ENCODE results near the gene ADGRG1. TPM values are rescaled to one million over a fixed set of nuclear protein-coding genes. Genes with fewer than 3 reads are reported as not detected.

Gene ADGRG1
- total RNA-seq, 1 donor from 2014 or later: 97.7 TPM

GRCh38 chr16:57686577-57686976, 58.1 kb downstream of the ADGRG1 start:
- no peak for DNase-seq (ENCODE audit: extremely low spot score in 2 of 2)
- H3K27me3 ChIP-seq: no peaks in the 10 kb centered on the region
- no peak overlapping the region for H3K27ac ChIP-seq
- no peak overlapping the region for H3K4me3 ChIP-seq
- TF ChIP-seq POLR2A (IDR thresholded peaks at IDR 0.05): no peak
- no peak for TF ChIP-seq POLR2AphosphoS5 (IDR thresholded peaks at IDR 0.05; ENCODE audit: insufficient read depth in 1 of 2, low read depth in 1 of 2)
- no peak for TF ChIP-seq CTCF (IDR thresholded peaks at IDR 0.05)
- intact Hi-C loops (cut with DNase I): no loop called here
- H3K36me3 ChIP-seq: no peaks in the 10 kb centered on the region
- H3K9me3 ChIP-seq: no peaks in the 10 kb centered on the region
- no peaks in the 10 kb centered on the region for H3K4me1 ChIP-seq

GRCh38 chr16:57687363-57687929, 59.0 kb downstream of the ADGRG1 start:
- intact Hi-C loops (cut with DNase I): no loop called here
- H3K27ac ChIP-seq: no peak overlapping the region
- H3K36me3 ChIP-seq: no peaks in the 10 kb centered on the region
- TF ChIP-seq POLR2AphosphoS5 (IDR thresholded peaks at IDR 0.05; ENCODE audit: insufficient read depth in 1 of 2, low read depth in 1 of 2): no peak
- no peak for TF ChIP-seq POLR2A (IDR thresholded peaks at IDR 0.05)
- no peak for TF ChIP-seq CTCF (IDR thresholded peaks at IDR 0.05)
- H3K4me3 ChIP-seq: no peak overlapping the region
- no peaks in the 10 kb centered on the region for H3K4me1 ChIP-seq
- H3K27me3 ChIP-seq: no peaks in the 10 kb centered on the region
- DNase-seq (ENCODE audit: extremely low spot score in 2 of 2): no peak
- H3K9me3 ChIP-seq: no peaks in the 10 kb centered on the region

- H3K9me3 ChIP-seq: no peaks in the 10 kb centered on the region
- no peaks in the 10 kb centered on the region for H3K4me1 ChIP-seq
- no peak overlapping the region for H3K27ac ChIP-seq
- DNase-seq (ENCODE audit: extremely low spot score in 2 of 2): no peak
- H3K36me3 ChIP-seq: no peaks in the 10 kb centered on the region
- no peak overlapping the region for H3K4me3 ChIP-seq
- intact Hi-C loops (cut with DNase I): no loop called here
- TF ChIP-seq POLR2AphosphoS5 (IDR thresholded peaks at IDR 0.05; ENCODE audit: insufficient read depth in 1 of 2, low read depth in 1 of 2) (no peak), POLR2A (IDR thresholded peaks at IDR 0.05) (no peak), CTCF (IDR thresholded peaks at IDR 0.05) (no peak)
- no peaks in the 10 kb centered on the region for H3K27me3 ChIP-seq
These were observed 60.1 kb downstream of the ADGRG1 start for GRCh38 chr16:57688487-57688986.

GRCh38 chr16:57688987-57689761, 60.7 kb downstream of the ADGRG1 start:
- Histone ChIP-seq H3K27me3 (no peaks in the 10 kb centered on the region), H3K9me3 (no peaks in the 10 kb centered on the region), H3K27ac (no peak overlapping the region), H3K4me1 (no peaks in the 10 kb centered on the region), H3K4me3 (no peak overlapping the region), H3K36me3 (no peaks in the 10 kb centered on the region)
- TF ChIP-seq POLR2AphosphoS5 (IDR thresholded peaks at IDR 0.05; ENCODE audit: insufficient read depth in 1 of 2, low read depth in 1 of 2) (no peak), POLR2A (IDR thresholded peaks at IDR 0.05) (no peak), CTCF (IDR thresholded peaks at IDR 0.05) (no peak)
- peak in 1 of 2 donors; percentile 69 for DNase-seq (ENCODE audit: extremely low spot score in 2 of 2)
- intact Hi-C loops (cut with DNase I): no loop called here

Data from vagina (tissue), 2 donors.